Panc1 (cell line): ENCODE results near the gene GREB1L. TPM values are rescaled to one million over a fixed set of nuclear protein-coding genes. Genes with fewer than 3 reads are reported as not detected.

Experiments
- ATAC-seq: fragments of 200-7000 bp; cut with Tn5 transposase; 2 replicates; pipeline ENCODE4 v1.9.1; 2020; ENCODE audit warnings: mild to moderate bottlenecking, moderate library complexity
- BruUV-seq: library from RNA; stranded (reverse); fragments of 400-500 nt; replicated peaks from 2 replicates; lab custom pipeline; 2021; lab: Mats Ljungman, UMichigan
- CTCF ChIA-PET: fragments of 300-600 bp; sonication (Branson Sonifier 250); formaldehyde crosslinking; loops from one replicate; lab custom pipeline; 2022; ENCODE audit warnings: antibody characterized with exemption; lab: Charles Lee
- POLR2A ChIA-PET: fragments of 300-600 bp; sonication (Branson Sonifier 250); formaldehyde crosslinking; loops from one replicate; lab custom pipeline; 2022; ENCODE audit warnings: antibody characterized with exemption; lab: Charles Lee
- DNase-seq: peaks from one replicate; pipeline ENCODE4 v3.0.0-alpha.2; 2010; ENCODE audit warnings: low read depth, low spot score
- H3K27ac ChIP-seq: 2 replicates; pipeline ENCODE4 v1.5.1; 2011; ENCODE audit warnings: mild to moderate bottlenecking, low read length, inconsistent platforms
- H3K27me3 ChIP-seq: fragments of 200-500 bp; sonication (Bioruptor generic); 2 replicates; pipeline ENCODE4 v1.6.0; 2014; ENCODE audit warnings: low read length, inconsistent platforms; ENCODE audit not compliant: control insufficient read depth, insufficient read depth
- H3K36me3 ChIP-seq: fragments of 200-500 bp; sonication (Bioruptor generic); 2 replicates; pipeline ENCODE4 v1.5.1; 2014; ENCODE audit warnings: inconsistent platforms, mild to moderate bottlenecking, low read length, moderate library complexity; ENCODE audit not compliant: control insufficient read depth, insufficient read depth
- H3K4me1 ChIP-seq: 2 replicates; pipeline ENCODE4 v1.5.1; 2011; ENCODE audit warnings: inconsistent platforms, mild to moderate bottlenecking, low read length, moderate library complexity; ENCODE audit not compliant: control insufficient read depth, insufficient read depth
- H3K4me3 ChIP-seq, 2 experiments: 2 replicates each; pipeline ENCODE4 v1.5.1; 2011 to 2012; ENCODE audit warnings: low read depth in 2 of 2, low read length in 2 of 2, mild to moderate bottlenecking in 2 of 2, inconsistent platforms in 1 of 2, moderate library complexity in 1 of 2
- H3K9me3 ChIP-seq: fragments of 200-500 bp; sonication (Bioruptor generic); 2 replicates; pipeline ENCODE4 v1.5.1; 2014; ENCODE audit warnings: low read depth, mild to moderate bottlenecking, inconsistent platforms, low read length, moderate library complexity; ENCODE audit not compliant: control insufficient read depth, insufficient read depth
- POLR2AphosphoS5 ChIP-seq: IDR thresholded peaks from 2 replicates; pipeline ENCODE4 v1.6.1; 2012; ENCODE audit warnings: mild to moderate bottlenecking, low read depth, low read length, moderate library complexity
- SIN3A ChIP-seq: IDR thresholded peaks from 2 replicates; pipeline ENCODE4 v1.6.1; 2012; ENCODE audit warnings: low read depth, mild to moderate bottlenecking, low read length, moderate library complexity, borderline replicate concordance; ENCODE audit not compliant: insufficient read depth
- TCF7L2 ChIP-seq: IDR thresholded peaks from 2 replicates; pipeline ENCODE4 v1.6.1; 2011; ENCODE audit warnings: mild to moderate bottlenecking, low read depth, low read length, inconsistent platforms
- in situ Hi-C: cut with HindIII; loops from 2 replicates; pipeline ENCODE4 v1.10.0; 2016; ENCODE audit warnings: low sequenced_read_pairs, low pct_unique_long_range_greater_than_20kb
- intact Hi-C: fragments of 100-400 bp; cut with micrococcal nuclease; formaldehyde crosslinking; loops from one replicate; pipeline ENCODE4 v1.10.0; 2022; ENCODE audit not compliant: unreplicated experiment
- total RNA-seq: library from RNA; stranded (reverse); gene quantifications from one replicate; pipeline ENCODE4 v1.2.1, GENCODE V29; 2021; ENCODE audit not compliant: unreplicated experiment
- TF ChIP-seq, protein P1 (sequence below), 2 experiments: IDR thresholded peaks; 2 replicates each; pipeline ENCODE4 v1.6.1; 2011 to 2012; ENCODE audit warnings: low read depth in 2 of 2, control low read depth in 1 of 2, low read length in 1 of 2, mild to moderate bottlenecking in 1 of 2, moderate library complexity in 1 of 2; ENCODE audit not compliant: insufficient read depth in 1 of 2
- TF ChIP-seq, protein P2 (sequence below): fragments of 450-650 bp; IDR thresholded peaks from 2 replicates; pipeline ENCODE4 v1.5.1; 2017; ENCODE audit warnings: mild to moderate bottlenecking

The GREB1L gene
- total RNA-seq, 1 experiment from 2014 or later, result 11.0 TPM

DNA sequence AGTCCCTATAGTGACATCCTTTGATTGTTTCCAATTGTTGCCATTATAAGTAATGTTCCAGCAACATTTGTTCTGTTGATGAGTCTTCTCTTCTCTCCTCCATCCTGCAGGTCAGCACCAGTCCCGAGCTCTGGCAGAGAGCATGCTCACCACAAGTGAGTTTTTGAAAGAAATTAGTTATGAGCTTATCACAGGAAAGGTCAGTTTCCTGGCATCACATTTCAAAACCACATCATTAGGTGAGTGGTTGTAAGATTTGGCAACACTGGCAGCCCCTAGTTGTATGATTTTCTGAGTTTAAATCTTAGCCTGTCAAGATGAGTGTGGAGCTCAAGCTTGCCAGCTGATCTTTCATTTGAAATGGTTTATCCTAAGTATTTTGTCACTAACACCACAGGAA lies 208.9 kb downstream of the GREB1L start:
- intact Hi-C loops, result no loop called here
- no peaks in the 10 kb centered on the region for H3K9me3 ChIP-seq
- H3K4me1 ChIP-seq, result no peaks in the 10 kb centered on the region
- no peak overlapping the region for H3K4me3 ChIP-seq
- ATAC-seq (no peak), DNase-seq (no peak)
- in situ Hi-C loops, result no loop called here
- POLR2A ChIA-PET, result no interaction called here
- no peak overlapping the region for H3K27ac ChIP-seq
- no peaks in the 10 kb centered on the region for H3K36me3 ChIP-seq
- TF ChIP-seq, protein P1, sequence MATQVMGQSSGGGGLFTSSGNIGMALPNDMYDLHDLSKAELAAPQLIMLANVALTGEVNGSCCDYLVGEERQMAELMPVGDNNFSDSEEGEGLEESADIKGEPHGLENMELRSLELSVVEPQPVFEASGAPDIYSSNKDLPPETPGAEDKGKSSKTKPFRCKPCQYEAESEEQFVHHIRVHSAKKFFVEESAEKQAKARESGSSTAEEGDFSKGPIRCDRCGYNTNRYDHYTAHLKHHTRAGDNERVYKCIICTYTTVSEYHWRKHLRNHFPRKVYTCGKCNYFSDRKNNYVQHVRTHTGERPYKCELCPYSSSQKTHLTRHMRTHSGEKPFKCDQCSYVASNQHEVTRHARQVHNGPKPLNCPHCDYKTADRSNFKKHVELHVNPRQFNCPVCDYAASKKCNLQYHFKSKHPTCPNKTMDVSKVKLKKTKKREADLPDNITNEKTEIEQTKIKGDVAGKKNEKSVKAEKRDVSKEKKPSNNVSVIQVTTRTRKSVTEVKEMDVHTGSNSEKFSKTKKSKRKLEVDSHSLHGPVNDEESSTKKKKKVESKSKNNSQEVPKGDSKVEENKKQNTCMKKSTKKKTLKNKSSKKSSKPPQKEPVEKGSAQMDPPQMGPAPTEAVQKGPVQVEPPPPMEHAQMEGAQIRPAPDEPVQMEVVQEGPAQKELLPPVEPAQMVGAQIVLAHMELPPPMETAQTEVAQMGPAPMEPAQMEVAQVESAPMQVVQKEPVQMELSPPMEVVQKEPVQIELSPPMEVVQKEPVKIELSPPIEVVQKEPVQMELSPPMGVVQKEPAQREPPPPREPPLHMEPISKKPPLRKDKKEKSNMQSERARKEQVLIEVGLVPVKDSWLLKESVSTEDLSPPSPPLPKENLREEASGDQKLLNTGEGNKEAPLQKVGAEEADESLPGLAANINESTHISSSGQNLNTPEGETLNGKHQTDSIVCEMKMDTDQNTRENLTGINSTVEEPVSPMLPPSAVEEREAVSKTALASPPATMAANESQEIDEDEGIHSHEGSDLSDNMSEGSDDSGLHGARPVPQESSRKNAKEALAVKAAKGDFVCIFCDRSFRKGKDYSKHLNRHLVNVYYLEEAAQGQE (IDR thresholded peaks at IDR 0.05; ENCODE audit: insufficient read depth in 1 of 2, low read depth in 2 of 2, low read length in 1 of 2), result no peak
- TF ChIP-seq, protein P2, sequence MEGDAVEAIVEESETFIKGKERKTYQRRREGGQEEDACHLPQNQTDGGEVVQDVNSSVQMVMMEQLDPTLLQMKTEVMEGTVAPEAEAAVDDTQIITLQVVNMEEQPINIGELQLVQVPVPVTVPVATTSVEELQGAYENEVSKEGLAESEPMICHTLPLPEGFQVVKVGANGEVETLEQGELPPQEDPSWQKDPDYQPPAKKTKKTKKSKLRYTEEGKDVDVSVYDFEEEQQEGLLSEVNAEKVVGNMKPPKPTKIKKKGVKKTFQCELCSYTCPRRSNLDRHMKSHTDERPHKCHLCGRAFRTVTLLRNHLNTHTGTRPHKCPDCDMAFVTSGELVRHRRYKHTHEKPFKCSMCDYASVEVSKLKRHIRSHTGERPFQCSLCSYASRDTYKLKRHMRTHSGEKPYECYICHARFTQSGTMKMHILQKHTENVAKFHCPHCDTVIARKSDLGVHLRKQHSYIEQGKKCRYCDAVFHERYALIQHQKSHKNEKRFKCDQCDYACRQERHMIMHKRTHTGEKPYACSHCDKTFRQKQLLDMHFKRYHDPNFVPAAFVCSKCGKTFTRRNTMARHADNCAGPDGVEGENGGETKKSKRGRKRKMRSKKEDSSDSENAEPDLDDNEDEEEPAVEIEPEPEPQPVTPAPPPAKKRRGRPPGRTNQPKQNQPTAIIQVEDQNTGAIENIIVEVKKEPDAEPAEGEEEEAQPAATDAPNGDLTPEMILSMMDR, result no peak
- TF ChIP-seq TCF7L2 (no peak), POLR2AphosphoS5 (no peak), SIN3A (no peak)
- CTCF ChIA-PET, result no interaction called here
- BruUV-seq, result no TSS peak
- no peaks in the 10 kb centered on the region for H3K27me3 ChIP-seq

DNA sequence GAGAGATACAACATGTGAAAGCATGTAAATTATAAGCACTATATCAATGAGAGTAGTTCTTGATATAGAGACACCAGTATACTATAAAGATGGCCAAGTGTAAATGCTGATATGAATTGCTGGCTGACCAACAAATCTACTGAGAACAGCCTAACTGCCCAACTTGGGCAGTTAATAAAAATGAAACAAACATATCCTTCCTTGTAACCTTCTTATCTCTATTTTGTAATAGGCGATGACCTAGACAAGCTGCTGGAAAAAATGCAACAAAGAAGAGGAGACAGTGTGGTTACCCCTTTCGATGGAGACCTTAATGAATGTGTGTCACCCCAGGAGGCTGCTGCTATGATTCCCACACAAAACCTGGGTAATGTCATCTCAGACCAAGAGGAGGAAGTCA lies 209.8 kb downstream of the GREB1L start:
- TF ChIP-seq, protein P2, result no peak
- TF ChIP-seq TCF7L2 (no peak), POLR2AphosphoS5 (no peak), SIN3A (no peak)
- TF ChIP-seq, protein P1 (IDR thresholded peaks at IDR 0.05; ENCODE audit: insufficient read depth in 1 of 2, low read depth in 2 of 2, low read length in 1 of 2), result no peak
- intact Hi-C loops, result no loop called here
- no peak for DNase-seq
- H3K4me3 ChIP-seq, result no peak overlapping the region
- H3K9me3 ChIP-seq, result no peaks in the 10 kb centered on the region
- H3K27ac ChIP-seq, result no peak overlapping the region
- POLR2A ChIA-PET, result interaction anchor here (0.6 kb wide), 1 partner anchor 217 kb away, joined by 6 read pairs; no protein-coding TSS in a partner anchor
- no peaks in the 10 kb centered on the region for H3K4me1 ChIP-seq
- CTCF ChIA-PET, result no interaction called here
- in situ Hi-C loops, result no loop called here
- H3K36me3 ChIP-seq, result no peaks in the 10 kb centered on the region
- no peaks in the 10 kb centered on the region for H3K27me3 ChIP-seq
- no TSS peak for BruUV-seq
- ATAC-seq, result no peak
